ENCODE measurements around the gene PINK1. TPM values are rescaled to one million over a fixed set of nuclear protein-coding genes. Genes with fewer than 3 reads are reported as not detected.

Gene PINK1
- total RNA-seq, result 1 to 10 TPM; 6.9 to 7.5 TPM

GRCh38 chr1:20633190-20634064, at the start of gene PINK1:
Gene PINK1 (plus strand): TSS chr1:20633458. CDS start chr1:20633549, 91 bp downstream.

GRCh38 chr1:20588634-20589225, 44.5 kb upstream of the PINK1 start, which contains the start of gene CDA:
Gene CDA (plus strand): TSS chr1:20589097. CDS start chr1:20589130, 33 bp downstream.

DNA sequence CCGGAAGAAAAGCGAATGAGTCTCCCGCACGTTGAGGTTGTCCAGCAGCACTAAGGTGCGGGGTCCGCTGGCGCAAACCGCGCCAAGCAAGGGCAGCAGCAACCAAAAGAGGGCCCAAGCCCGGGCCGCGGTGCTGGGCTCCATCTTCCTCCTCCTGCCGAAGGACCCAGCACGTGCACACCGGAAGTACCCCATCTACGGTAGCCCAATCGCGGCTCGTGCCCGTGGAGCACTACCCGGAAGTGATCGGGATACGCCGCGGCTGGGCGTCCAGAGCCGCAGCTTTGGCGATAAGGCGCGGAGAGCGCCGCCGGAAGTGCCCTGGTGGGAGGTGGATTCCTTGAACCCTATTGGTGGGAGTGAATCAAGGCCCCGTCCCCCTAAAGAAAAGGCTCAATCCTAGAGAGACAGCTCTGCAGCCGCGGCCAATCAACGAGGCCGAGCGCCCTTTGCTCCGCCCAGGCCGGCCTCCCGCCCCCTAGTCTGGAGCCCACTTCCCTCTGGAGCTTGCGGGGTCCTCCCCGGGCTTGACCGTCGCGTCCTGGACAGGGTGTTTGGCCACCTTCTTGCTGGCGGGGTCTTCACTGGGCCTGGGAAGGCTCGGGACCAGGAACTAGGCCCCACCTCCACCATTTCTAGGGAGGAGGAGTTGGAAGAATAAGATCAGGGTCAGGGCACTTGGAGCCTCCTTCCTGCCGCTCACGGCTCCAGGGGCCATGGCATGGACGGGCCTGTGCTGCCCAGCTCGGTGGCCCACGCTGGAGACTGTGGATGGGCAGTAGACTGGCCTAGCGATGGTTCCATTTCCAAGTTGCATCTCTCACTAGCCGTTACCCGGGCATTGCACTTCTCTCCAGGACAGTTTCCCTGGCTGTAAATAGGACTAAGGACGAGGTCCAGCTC, 28.2 kb downstream of the PINK1 start, which contains the start of gene DDOST:
Gene DDOST, minus strand, starts transcription at position 163 of the 903 bp plus-strand sequence. Its CDS starts 19 bp downstream, at position 144.

Other genes starting within 250 kb of the PINK1 start
- 1 to 10 TPM in 1 of 2 experiments, under 1 TPM in 1; 0.83 to 1.1 TPM for gene CAMK2N1, start 147.2 kb upstream of the PINK1 start, total RNA-seq
- gene MUL1, start 125.3 kb upstream of the PINK1 start, total RNA-seq, result 10 to 100 TPM; 19.9 to 20.8 TPM
- not detected for gene FAM43B, start 80.9 kb upstream of the PINK1 start, total RNA-seq
- not detected for gene CDA, start 44.4 kb upstream of the PINK1 start, total RNA-seq
- gene DDOST, start 27.9 kb downstream of the PINK1 start, total RNA-seq, result 100 to 1,000 TPM; 145 to 149 TPM
- not detected for gene KIF17, start 84.5 kb downstream of the PINK1 start, total RNA-seq
- gene SH2D5, start 99.2 kb downstream of the PINK1 start, total RNA-seq, result not detected
- 100 to 1,000 TPM; 323 to 346 TPM for gene HP1BP3, start 153.8 kb downstream of the PINK1 start, total RNA-seq

All from activated naive CD4-positive, alpha-beta T cell treated with anti-CD3 and anti-CD28 coated beads, Interleukin-2, amount 10 ng/mL, durations not matched to agents 5 hours and 36 hours (primary cell).